ENCODE results near the gene CASP8. TPM values are rescaled to one million over a fixed set of nuclear protein-coding genes. Genes with fewer than 3 reads are reported as not detected.
A peak's percentile ranks its signal among the peaks of the same experiment; 100 is the strongest.

Gene CASP8
- total and polyA plus RNA-seq, 2 of the 13 experiments (the other 11 are each of a cell fraction or from before 2014, with no cell fraction given), result 25.0 to 52.8 TPM

DNA sequence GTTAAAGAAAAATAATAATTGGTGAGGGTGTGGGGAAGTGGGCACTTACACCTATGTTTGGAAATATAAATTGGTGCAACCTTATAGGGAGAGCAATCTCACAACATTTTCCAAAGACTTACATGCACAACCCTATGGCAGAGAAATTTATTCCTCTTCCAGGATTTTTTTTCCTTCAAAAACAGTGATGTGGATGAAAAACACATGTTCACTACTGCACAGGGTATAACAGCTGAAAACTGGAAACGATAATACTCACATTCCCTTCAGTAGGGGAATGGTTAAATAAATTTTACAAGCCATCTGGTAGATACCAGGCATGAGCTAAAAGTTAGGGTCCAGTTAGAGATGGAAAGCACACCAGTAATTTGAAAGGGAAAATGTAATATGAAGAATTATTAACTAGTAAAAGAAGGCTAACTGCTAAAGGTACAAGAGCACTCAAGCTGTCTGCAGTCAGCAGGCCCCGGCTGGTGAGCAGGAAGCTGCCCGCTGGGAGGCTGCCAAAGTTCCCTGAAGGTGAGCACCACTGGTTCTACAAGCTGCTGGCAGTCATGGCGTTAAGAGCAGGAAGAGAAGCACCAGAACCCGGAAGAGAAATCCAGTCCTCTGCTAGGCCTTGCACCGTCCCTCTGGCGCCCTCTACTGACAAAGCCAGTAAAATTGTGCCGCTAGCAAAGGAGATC is 28.4 kb upstream of the CASP8 start (continued):
- TF ChIP-seq, protein P1, sequence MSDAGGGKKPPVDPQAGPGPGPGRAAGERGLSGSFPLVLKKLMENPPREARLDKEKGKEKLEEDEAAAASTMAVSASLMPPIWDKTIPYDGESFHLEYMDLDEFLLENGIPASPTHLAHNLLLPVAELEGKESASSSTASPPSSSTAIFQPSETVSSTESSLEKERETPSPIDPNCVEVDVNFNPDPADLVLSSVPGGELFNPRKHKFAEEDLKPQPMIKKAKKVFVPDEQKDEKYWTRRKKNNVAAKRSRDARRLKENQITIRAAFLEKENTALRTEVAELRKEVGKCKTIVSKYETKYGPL (CRISPR knock-in tag; IDR thresholded peaks at IDR 0.05), result no peak
- TF ChIP-seq IRX3 (CRISPR knock-in tag; IDR thresholded peaks at IDR 0.05; ENCODE audit: borderline replicate concordance, low read depth) (no peak), ZSCAN22 (CRISPR knock-in tag; IDR thresholded peaks at IDR 0.05) (no peak), ZBTB42 (CRISPR knock-in tag; IDR thresholded peaks at IDR 0.05) (no peak), PHF8 (CRISPR knock-in tag; IDR thresholded peaks at IDR 0.05) (peak; percentile 47; the same call in 1 of the 2 replicates), FOXA3 (CRISPR knock-in tag; IDR thresholded peaks at IDR 0.05) (peak; percentile 67), MLLT10 (CRISPR knock-in tag; IDR thresholded peaks at IDR 0.05) (no peak), NFIC (IDR thresholded peaks at IDR 0.05; ENCODE audit: low read length) (no peak), TOE1 (CRISPR knock-in tag; IDR thresholded peaks at IDR 0.05) (no peak; the same call in 1 of the 2 replicates), ZNF30 (CRISPR knock-in tag; IDR thresholded peaks at IDR 0.05) (no peak), REL (CRISPR knock-in tag; conservative IDR thresholded peaks at IDR 0.05) (no peak), GATAD2A (CRISPR knock-in tag; IDR thresholded peaks at IDR 0.05) (peak; percentile 88), ZNF816 (CRISPR knock-in tag; IDR thresholded peaks at IDR 0.05; ENCODE audit: borderline replicate concordance) (peak; percentile 10; the same call in 1 of the 2 replicates), NFKBIZ (CRISPR knock-in tag; IDR thresholded peaks at IDR 0.05) (peak; percentile 84; the same call in 1 of the 2 replicates), POLR2AphosphoS2 (IDR thresholded peaks at IDR 0.05; ENCODE audit: low read depth, low read length) (no peak), TBX3 (IDR thresholded peaks at IDR 0.05; ENCODE audit: borderline replicate concordance) (no peak), PITX1 (CRISPR knock-in tag; IDR thresholded peaks at IDR 0.05) (peak; percentile 36; the same call in 1 of the 2 replicates), KDM6A (CRISPR knock-in tag; IDR thresholded peaks at IDR 0.05; ENCODE audit: low read depth) (no peak), SMAD1 (CRISPR knock-in tag; IDR thresholded peaks at IDR 0.05; ENCODE audit: borderline replicate concordance, low read depth) (peak; percentile 58; the same call in 1 of the 2 replicates)
- TF ChIP-seq, protein P2, sequence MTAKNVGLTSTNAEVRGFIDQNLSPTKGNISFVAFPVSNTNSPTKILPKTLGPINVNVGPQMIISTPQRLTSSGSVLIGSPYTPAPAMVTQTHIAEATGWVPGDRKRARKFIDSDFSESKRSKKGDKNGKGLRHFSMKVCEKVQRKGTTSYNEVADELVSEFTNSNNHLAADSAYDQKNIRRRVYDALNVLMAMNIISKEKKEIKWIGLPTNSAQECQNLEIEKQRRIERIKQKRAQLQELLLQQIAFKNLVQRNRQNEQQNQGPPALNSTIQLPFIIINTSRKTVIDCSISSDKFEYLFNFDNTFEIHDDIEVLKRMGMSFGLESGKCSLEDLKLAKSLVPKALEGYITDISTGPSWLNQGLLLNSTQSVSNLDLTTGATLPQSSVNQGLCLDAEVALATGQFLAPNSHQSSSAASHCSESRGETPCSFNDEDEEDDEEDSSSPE (CRISPR knock-in tag; IDR thresholded peaks at IDR 0.05), result peak; percentile 49; the same call in 1 of the 2 replicates
- TF ChIP-seq, protein P3, sequence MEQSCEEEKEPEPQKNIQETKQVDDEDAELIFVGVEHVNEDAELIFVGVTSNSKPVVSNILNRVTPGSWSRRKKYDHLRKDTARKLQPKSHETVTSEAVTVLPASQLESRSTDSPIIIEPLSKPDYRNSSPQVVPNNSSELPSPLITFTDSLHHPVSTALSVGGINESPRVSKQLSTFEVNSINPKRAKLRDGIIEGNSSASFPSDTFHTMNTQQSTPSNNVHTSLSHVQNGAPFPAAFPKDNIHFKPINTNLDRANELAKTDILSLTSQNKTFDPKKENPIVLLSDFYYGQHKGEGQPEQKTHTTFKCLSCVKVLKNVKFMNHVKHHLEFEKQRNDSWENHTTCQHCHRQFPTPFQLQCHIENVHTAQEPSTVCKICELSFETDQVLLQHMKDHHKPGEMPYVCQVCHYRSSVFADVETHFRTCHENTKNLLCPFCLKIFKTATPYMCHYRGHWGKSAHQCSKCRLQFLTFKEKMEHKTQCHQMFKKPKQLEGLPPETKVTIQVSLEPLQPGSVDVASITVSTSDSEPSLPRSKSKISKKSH (CRISPR knock-in tag; IDR thresholded peaks at IDR 0.05; ENCODE audit: borderline replicate concordance), result peak; percentile 87
- TF ChIP-seq, protein P4, sequence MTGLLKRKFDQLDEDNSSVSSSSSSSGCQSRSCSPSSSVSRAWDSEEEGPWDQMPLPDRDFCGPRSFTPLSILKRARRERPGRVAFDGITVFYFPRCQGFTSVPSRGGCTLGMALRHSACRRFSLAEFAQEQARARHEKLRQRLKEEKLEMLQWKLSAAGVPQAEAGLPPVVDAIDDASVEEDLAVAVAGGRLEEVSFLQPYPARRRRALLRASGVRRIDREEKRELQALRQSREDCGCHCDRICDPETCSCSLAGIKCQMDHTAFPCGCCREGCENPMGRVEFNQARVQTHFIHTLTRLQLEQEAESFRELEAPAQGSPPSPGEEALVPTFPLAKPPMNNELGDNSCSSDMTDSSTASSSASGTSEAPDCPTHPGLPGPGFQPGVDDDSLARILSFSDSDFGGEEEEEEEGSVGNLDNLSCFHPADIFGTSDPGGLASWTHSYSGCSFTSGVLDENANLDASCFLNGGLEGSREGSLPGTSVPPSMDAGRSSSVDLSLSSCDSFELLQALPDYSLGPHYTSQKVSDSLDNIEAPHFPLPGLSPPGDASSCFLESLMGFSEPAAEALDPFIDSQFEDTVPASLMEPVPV (CRISPR knock-in tag; IDR thresholded peaks at IDR 0.05), result peak; percentile 66; the same call in 1 of the 2 replicates
- TF ChIP-seq, protein P5, sequence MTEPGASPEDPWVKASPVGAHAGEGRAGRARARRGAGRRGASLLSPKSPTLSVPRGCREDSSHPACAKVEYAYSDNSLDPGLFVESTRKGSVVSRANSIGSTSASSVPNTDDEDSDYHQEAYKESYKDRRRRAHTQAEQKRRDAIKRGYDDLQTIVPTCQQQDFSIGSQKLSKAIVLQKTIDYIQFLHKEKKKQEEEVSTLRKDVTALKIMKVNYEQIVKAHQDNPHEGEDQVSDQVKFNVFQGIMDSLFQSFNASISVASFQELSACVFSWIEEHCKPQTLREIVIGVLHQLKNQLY (CRISPR knock-in tag; IDR thresholded peaks at IDR 0.05), result no peak

Measured in HepG2 (cell line).